ENCODE measurements around the gene MYO1D. TPM values are rescaled to one million over a fixed set of nuclear protein-coding genes. Genes with fewer than 3 reads are reported as not detected.

MYO1D gene
- total RNA-seq, 1 experiment from 2014 or later = 57.2 TPM

DNA sequence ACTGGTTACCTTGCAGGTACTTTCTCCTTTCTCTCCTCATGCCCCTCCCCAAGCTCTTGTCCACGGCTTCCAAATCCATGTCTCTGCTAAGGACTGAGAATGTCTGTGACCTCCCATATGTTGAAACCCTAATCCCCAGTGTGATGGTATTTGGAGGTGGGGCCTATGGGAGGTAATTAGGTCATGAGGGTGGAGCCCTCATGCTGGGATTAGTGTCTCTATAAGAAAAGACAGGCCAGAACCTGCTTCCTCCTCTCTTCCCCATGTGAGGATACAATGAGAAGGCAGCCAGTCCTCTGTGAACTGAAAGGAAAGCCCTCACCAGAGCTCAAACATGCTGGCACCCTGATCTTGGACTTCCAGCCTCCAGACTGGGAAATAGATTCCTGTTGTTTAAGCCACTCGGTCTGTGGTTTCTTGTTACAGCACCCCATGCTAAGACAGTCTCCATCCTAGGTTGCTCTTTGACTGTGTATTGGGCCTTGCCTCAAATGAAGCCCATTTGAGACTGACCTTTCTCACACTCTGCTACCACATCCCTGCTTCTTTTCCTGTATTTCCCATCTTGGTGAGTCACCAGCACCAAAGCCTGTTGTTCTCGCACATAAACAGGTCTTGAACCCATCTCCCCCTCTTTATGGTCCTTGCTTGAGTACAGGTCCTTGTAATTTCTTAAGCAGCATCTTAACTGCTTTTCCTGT lies 255.2 kb downstream of the MYO1D start:
- Mint-ChIP-seq H3K36me3 (ENCODE audit: insufficient read depth, unreplicated experiment) (no peaks in the 10 kb centered on the region), H3K9me3 (ENCODE audit: low read depth, unreplicated experiment) (no peaks in the 10 kb centered on the region), H3K27me3 (ENCODE audit: unreplicated experiment) (no peaks in the 10 kb centered on the region), H3K4me3 (ENCODE audit: low read depth, unreplicated experiment) (no peak overlapping the region), H3K27ac (ENCODE audit: unreplicated experiment) (no peak overlapping the region), H3K4me1 (ENCODE audit: low read depth, unreplicated experiment) (no peaks in the 10 kb centered on the region)
- TF ChIP-seq, protein P1, sequence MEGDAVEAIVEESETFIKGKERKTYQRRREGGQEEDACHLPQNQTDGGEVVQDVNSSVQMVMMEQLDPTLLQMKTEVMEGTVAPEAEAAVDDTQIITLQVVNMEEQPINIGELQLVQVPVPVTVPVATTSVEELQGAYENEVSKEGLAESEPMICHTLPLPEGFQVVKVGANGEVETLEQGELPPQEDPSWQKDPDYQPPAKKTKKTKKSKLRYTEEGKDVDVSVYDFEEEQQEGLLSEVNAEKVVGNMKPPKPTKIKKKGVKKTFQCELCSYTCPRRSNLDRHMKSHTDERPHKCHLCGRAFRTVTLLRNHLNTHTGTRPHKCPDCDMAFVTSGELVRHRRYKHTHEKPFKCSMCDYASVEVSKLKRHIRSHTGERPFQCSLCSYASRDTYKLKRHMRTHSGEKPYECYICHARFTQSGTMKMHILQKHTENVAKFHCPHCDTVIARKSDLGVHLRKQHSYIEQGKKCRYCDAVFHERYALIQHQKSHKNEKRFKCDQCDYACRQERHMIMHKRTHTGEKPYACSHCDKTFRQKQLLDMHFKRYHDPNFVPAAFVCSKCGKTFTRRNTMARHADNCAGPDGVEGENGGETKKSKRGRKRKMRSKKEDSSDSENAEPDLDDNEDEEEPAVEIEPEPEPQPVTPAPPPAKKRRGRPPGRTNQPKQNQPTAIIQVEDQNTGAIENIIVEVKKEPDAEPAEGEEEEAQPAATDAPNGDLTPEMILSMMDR (IDR thresholded peaks at IDR 0.05; ENCODE audit: unreplicated experiment) = no peak
- CTCF ChIA-PET = no interaction called here
- no peak for DNase-seq
- no TSS peak for BruUV-seq (replicated peaks)
- intact Hi-C loops (cut with micrococcal nuclease; ENCODE audit: unreplicated experiment) = no loop called here

DNA sequence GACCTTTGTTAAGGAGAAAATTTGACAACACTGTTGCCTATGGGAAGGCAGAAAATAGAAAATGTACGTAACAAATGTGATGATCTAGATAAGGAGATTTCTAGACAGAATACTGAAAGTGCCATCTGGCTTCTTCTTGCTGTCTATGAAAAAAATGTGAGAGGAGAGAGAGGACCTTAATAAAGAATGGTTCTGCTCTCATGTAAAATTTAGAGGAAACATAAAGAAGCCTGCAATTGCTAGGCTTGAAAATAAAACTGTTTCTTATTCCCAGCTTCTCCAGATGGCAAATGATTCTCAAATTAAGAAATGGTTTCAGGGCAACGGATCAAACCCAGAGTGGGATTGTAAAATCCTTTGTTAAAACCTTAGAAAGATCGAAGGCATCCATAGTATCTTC lies 261.6 kb downstream of the MYO1D start:
- no peaks in the 10 kb centered on the region for H3K27me3 Mint-ChIP-seq (ENCODE audit: unreplicated experiment)
- BruUV-seq (replicated peaks) = no TSS peak
- no peak overlapping the region for H3K27ac Mint-ChIP-seq (ENCODE audit: unreplicated experiment)
- no peaks in the 10 kb centered on the region for H3K36me3 Mint-ChIP-seq (ENCODE audit: insufficient read depth, unreplicated experiment)
- no peaks in the 10 kb centered on the region for H3K4me1 Mint-ChIP-seq (ENCODE audit: low read depth, unreplicated experiment)
- no peak overlapping the region for H3K4me3 Mint-ChIP-seq (ENCODE audit: low read depth, unreplicated experiment)
- intact Hi-C loops (cut with micrococcal nuclease; ENCODE audit: unreplicated experiment) = no loop called here
- CTCF ChIA-PET = no interaction called here
- TF ChIP-seq, protein P1 (IDR thresholded peaks at IDR 0.05; ENCODE audit: unreplicated experiment) = no peak
- DNase-seq = no peak
- H3K9me3 Mint-ChIP-seq (ENCODE audit: low read depth, unreplicated experiment) = no peaks in the 10 kb centered on the region

DNA sequence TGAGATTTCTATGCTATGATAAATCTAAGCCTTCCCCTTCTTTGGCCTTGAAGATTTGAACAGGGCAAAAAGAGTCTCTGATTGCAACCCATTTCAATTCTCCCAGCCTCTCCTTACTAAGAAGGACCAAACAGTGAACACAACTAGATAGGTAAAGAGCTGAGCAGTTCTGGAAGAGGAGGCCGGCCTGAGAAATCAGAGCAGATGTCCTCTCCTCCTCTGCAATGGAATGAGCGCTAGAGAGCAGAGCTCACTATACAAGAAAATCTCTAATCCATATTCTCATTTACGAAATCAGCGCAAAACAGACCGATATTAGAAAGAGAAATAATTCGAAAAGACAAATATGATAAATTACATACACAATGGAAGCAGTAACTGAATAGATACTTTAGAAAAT lies 266.0 kb downstream of the MYO1D start:
- no peak overlapping the region for H3K27ac Mint-ChIP-seq (ENCODE audit: unreplicated experiment)
- CTCF ChIA-PET = no interaction called here
- no peak overlapping the region for H3K4me3 Mint-ChIP-seq (ENCODE audit: low read depth, unreplicated experiment)
- TF ChIP-seq, protein P1 (IDR thresholded peaks at IDR 0.05; ENCODE audit: unreplicated experiment) = no peak
- DNase-seq = no peak
- H3K9me3 Mint-ChIP-seq (ENCODE audit: low read depth, unreplicated experiment) = no peaks in the 10 kb centered on the region
- no TSS peak for BruUV-seq (replicated peaks)
- H3K27me3 Mint-ChIP-seq (ENCODE audit: unreplicated experiment) = no peaks in the 10 kb centered on the region
- peaks cover 8% of the 10 kb centered on the region for H3K4me1 Mint-ChIP-seq (ENCODE audit: low read depth, unreplicated experiment)
- H3K36me3 Mint-ChIP-seq (ENCODE audit: insufficient read depth, unreplicated experiment) = no peaks in the 10 kb centered on the region
- intact Hi-C loops (cut with micrococcal nuclease; ENCODE audit: unreplicated experiment) = no loop called here

DNA sequence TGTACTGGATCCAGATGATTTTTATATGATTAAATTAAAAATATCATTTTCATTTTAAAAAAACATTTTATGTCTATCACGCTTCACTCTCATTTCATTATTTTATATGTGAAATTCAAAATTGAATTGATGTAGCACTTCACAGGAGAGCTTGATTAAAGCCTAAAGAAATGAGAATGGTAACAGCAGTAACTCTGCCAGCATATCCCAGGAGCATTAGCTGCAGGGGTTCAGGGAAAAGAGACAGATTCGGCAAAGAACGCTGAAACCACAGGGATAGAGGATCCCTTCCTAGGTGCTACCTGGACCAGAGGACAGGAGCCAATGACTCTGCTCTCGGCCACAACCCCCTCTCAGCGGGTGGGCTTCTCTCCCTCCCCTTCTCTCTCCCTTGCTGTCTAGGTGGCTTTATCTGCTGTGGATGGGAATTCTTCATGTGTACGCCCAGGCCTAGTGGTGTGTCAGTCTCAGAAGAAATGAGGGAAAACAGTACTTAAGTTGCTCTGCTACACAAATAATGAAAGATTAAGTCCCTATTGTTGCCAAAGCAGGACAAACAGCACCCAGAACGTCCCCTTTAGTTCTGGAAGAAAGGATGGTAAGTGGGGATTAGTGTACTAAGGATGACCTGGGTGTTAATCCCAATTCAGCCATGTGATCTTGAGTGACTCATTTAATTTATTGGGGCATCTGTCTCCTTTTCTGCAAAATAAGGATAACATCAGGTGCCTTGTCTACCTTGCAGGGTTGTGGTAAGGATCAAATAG lies 266.9 kb downstream of the MYO1D start:
- no peak overlapping the region for H3K27ac Mint-ChIP-seq (ENCODE audit: unreplicated experiment)
- TF ChIP-seq, protein P1 (IDR thresholded peaks at IDR 0.05; ENCODE audit: unreplicated experiment) = no peak

More for the DNA sequence above, 266.9 kb downstream of the MYO1D start:
- no peak overlapping the region for H3K4me3 Mint-ChIP-seq (ENCODE audit: low read depth, unreplicated experiment)
- peaks cover 8% of the 10 kb centered on the region for H3K4me1 Mint-ChIP-seq (ENCODE audit: low read depth, unreplicated experiment)
- no peak for DNase-seq
- intact Hi-C loops (cut with micrococcal nuclease; ENCODE audit: unreplicated experiment) = loop anchor here (2.0 kb wide), 1 partner anchor 147 kb away; no protein-coding TSS in a partner anchor
- H3K9me3 Mint-ChIP-seq (ENCODE audit: low read depth, unreplicated experiment) = no peaks in the 10 kb centered on the region
- no peaks in the 10 kb centered on the region for H3K27me3 Mint-ChIP-seq (ENCODE audit: unreplicated experiment)
- CTCF ChIA-PET = no interaction called here
- no TSS peak for BruUV-seq (replicated peaks)
- no peaks in the 10 kb centered on the region for H3K36me3 Mint-ChIP-seq (ENCODE audit: insufficient read depth, unreplicated experiment)
